Endodermal cell (in vitro differentiated cells): Measurements from ENCODE around the gene EVA1C. TPM values are rescaled to one million over a fixed set of nuclear protein-coding genes. Genes with fewer than 3 reads are reported as not detected.
A peak's percentile ranks its signal among the peaks of the same experiment; 100 is the strongest.

ENCODE experiments used
- DNase-seq: peaks from one replicate; pipeline ENCODE4 v3.0.0-alpha.2; 2017
- H3K27ac ChIP-seq: 2 replicates; pipeline ENCODE4 v1.5.1; 2013; ENCODE audit warnings: mild to moderate bottlenecking, low read depth, low read length, moderate library complexity
- H3K27me3 ChIP-seq: 2 replicates; pipeline ENCODE4 v1.6.1; 2013; ENCODE audit warnings: mild to moderate bottlenecking, low read length, moderate library complexity; ENCODE audit not compliant: insufficient read depth, control insufficient read depth, poor library complexity, severe bottlenecking
- H3K36me3 ChIP-seq: 2 replicates; pipeline ENCODE4 v1.7.0; 2013; ENCODE audit warnings: mild to moderate bottlenecking, low read length, moderate library complexity; ENCODE audit not compliant: control insufficient read depth, insufficient read depth
- H3K4me1 ChIP-seq: one replicate; pipeline ENCODE4 v1.7.0; 2013; ENCODE audit warnings: low read length; ENCODE audit not compliant: control insufficient read depth, insufficient read depth
- H3K4me3 ChIP-seq: 2 replicates; pipeline ENCODE4 v1.5.1; 2013; ENCODE audit warnings: mild to moderate bottlenecking, low read length, moderate library complexity
- H3K9ac ChIP-seq: 2 replicates; pipeline ENCODE4 v1.6.1; 2013; ENCODE audit warnings: mild to moderate bottlenecking, low read length, moderate library complexity; ENCODE audit not compliant: poor library complexity, severe bottlenecking; ENCODE audit errors: extremely low read depth
- H3K9me3 ChIP-seq: 2 replicates; pipeline ENCODE4 v1.6.1; 2013; ENCODE audit warnings: mild to moderate bottlenecking, low read length, moderate library complexity; ENCODE audit not compliant: control insufficient read depth
- H3K27ac Mint-ChIP-seq: 2 replicates; pipeline ENCODE4 v1.8.0; 2020; ENCODE audit warnings: mixed read lengths
- H3K27me3 Mint-ChIP-seq: 2 replicates; pipeline ENCODE4 v1.8.0; 2021; ENCODE audit warnings: mild to moderate bottlenecking, mixed read lengths; ENCODE audit not compliant: insufficient read depth
- H3K36me3 Mint-ChIP-seq: 2 replicates; pipeline ENCODE4 v1.8.0; 2020; ENCODE audit warnings: low read depth, mixed read lengths
- H3K4me1 Mint-ChIP-seq: 2 replicates; pipeline ENCODE4 v1.8.0; 2020; ENCODE audit warnings: mixed read lengths
- H3K4me3 Mint-ChIP-seq: 2 replicates; pipeline ENCODE4 v1.8.0; 2020; ENCODE audit warnings: mild to moderate bottlenecking, moderate library complexity, mixed read lengths
- H3K9me3 Mint-ChIP-seq: 2 replicates; pipeline ENCODE4 v1.8.0; 2020; ENCODE audit warnings: mild to moderate bottlenecking, mixed read lengths
- CTCF ChIP-seq: fragments of 200-600 bp; sonication (generic); conservative IDR thresholded peaks from 2 replicates; pipeline ENCODE4 v1.5.0; 2021; ENCODE audit warnings: antibody characterized with exemption, mild to moderate bottlenecking
- WGBS, 2 experiments: methylation state at CpG; one replicate each; pipeline versions ENCODE4 v1.1.5 to v1.1.7; 2013; ENCODE audit warnings: missing lambda C conversion rate in 2 of 2, mixed read lengths in 1 of 2; ENCODE audit not compliant: insufficient coverage in 1 of 2, insufficient read length in 1 of 2; 5-methylcytosine and 5-hydroxymethylcytosine counted together
- total RNA-seq, 2 donors: library from RNA; stranded (reverse); fragmentation: NEBNext Ultra II Directional in 1 of 2; extraction: Animal tissue kit (Norgen Biotek cat#: 25700) in 1 of 2; gene quantifications; 2 replicates in 1 of 2; 3 replicates in 1 of 2; pipeline ENCODE4 v1.2.1, GENCODE V29; 2021

Gene EVA1C
- total RNA-seq, 2 donors from 2014 or later = 0.68 TPM; not detected in 1

GRCh38 chr21:32523463-32523862 is 111.0 kb downstream of the EVA1C start:
- H3K4me3 ChIP-seq = no peak overlapping the region
- TF ChIP-seq CTCF = peak; percentile 33
- H3K9me3 Mint-ChIP-seq = peaks cover 2% of the 10 kb centered on the region
- H3K36me3 ChIP-seq = no peaks in the 10 kb centered on the region
- H3K4me3 Mint-ChIP-seq = no peak overlapping the region
- H3K27me3 Mint-ChIP-seq = no peaks in the 10 kb centered on the region
- no peak overlapping the region for H3K27ac Mint-ChIP-seq
- no peaks in the 10 kb centered on the region for H3K9me3 ChIP-seq
- peaks cover 15% of the 10 kb centered on the region for H3K4me1 Mint-ChIP-seq
- WGBS, 2 experiments = 92 to 95% methylated on average over 8 to 10 of the region's 10 CpGs
- no peak overlapping the region for H3K9ac ChIP-seq
- no peak overlapping the region for H3K27ac ChIP-seq
- peaks cover 4% of the 10 kb centered on the region for H3K4me1 ChIP-seq
- no peaks in the 10 kb centered on the region for H3K27me3 ChIP-seq
- DNase-seq = no peak
- H3K36me3 Mint-ChIP-seq = no peaks in the 10 kb centered on the region

GRCh38 chr21:32523988-32524719 is 111.6 kb downstream of the EVA1C start:
- WGBS, 2 experiments = 73 to 86% methylated on average over 4 to 8 of the region's 8 CpGs
- peaks cover 4% of the 10 kb centered on the region for H3K4me1 ChIP-seq
- no peaks in the 10 kb centered on the region for H3K27me3 ChIP-seq
- H3K9me3 ChIP-seq = no peaks in the 10 kb centered on the region
- Mint-ChIP-seq H3K4me1 (peaks cover 15% of the 10 kb centered on the region), H3K4me3 (no peak overlapping the region), H3K27ac (peak overlapping the region; percentile 74), H3K9me3 (no peaks in the 10 kb centered on the region), H3K36me3 (no peaks in the 10 kb centered on the region), H3K27me3 (no peaks in the 10 kb centered on the region)
- peak; percentile 68 for DNase-seq
- H3K27ac ChIP-seq = no peak overlapping the region
- TF ChIP-seq CTCF = no peak
- no peak overlapping the region for H3K4me3 ChIP-seq
- no peaks in the 10 kb centered on the region for H3K36me3 ChIP-seq
- no peak overlapping the region for H3K9ac ChIP-seq

GRCh38 chr21:32525282-32525681 is 112.8 kb downstream of the EVA1C start:
- DNase-seq = peak; percentile 72
- Histone ChIP-seq H3K36me3 (no peaks in the 10 kb centered on the region), H3K27ac (no peak overlapping the region), H3K27me3 (no peaks in the 10 kb centered on the region), H3K9me3 (no peaks in the 10 kb centered on the region), H3K4me1 (peaks cover 4% of the 10 kb centered on the region), H3K4me3 (no peak overlapping the region), H3K9ac (no peak overlapping the region)
- peak; percentile 26 for TF ChIP-seq CTCF
- Mint-ChIP-seq H3K36me3 (no peaks in the 10 kb centered on the region), H3K4me1 (peaks cover 15% of the 10 kb centered on the region), H3K9me3 (peaks cover under 1% of the 10 kb centered on the region), H3K4me3 (no peak overlapping the region), H3K27ac (peak overlapping the region; percentile 26), H3K27me3 (no peaks in the 10 kb centered on the region)
- WGBS, 2 experiments = 66 to 86% methylated on average over 3 to 7 of the region's 7 CpGs
